ENCODE measurements around the gene S100A4.

S100A4 gene

GRCh38 chr1:153506386-153506785 is 39.2 kb downstream of the S100A4 start:
- DNase-seq = no peak

DNA sequence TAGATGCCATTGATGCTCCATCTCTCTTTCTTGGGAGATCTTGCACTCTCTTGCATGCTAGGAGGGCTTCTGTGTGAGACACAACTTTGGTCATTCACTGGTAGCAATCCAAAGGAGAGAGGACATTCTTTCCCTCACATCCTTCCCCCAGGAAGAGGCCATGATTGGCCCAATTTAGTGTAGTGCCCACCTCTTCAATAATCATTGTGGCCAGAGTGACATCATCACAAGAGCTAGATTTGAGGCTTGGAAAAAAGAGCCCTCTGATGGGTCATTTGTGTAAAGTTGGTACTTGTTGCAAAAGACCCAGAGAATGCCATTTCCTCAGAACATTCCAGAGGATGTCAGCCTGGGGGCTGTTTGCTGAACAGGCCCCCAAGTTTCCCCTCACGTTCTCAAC is 40.0 kb downstream of the S100A4 start:
- no peak for DNase-seq

DNA sequence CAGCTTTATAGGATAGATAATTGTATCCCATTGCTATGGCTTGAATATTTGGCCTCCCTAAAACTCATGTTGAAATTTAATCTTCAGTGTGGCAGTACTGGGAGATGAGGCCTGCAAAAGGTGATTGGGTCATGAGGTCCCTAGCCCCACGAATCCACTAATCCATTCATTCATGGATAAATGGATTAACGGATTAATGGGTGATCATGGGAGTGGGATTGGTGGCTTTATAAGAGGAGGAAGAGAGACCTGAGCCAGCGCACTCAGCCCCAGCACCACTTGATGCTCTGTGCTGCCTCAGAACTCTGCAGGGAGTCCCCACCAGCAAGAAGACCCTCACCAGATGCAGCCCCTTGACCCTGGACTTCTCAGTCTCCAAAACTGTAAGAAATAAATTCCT is 41.8 kb downstream of the S100A4 start:
- DNase-seq = no peak

GRCh38 chr1:153498746-153499145 is 46.9 kb downstream of the S100A4 start:
- no peak for DNase-seq

DNA sequence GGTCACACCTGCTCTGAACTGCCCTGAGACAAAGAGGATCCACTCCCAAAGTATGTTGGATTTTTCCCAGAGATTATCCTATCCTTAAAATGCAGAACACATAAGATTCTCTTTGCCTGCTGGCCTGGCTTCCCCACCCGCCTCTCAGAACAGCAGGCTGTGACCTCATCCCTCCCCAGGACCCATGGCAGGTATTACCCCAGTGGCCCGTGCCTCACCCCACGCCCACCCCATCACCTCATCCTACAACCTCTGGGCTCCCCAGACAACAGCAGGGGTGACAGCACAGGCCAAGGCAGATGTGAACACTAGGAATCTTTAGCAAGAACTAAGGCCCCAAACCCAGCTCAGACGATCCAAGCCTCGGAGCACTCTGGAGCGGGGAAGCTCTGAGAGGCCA is 50.1 kb downstream of the S100A4 start:
- DNase-seq = no peak

DNA sequence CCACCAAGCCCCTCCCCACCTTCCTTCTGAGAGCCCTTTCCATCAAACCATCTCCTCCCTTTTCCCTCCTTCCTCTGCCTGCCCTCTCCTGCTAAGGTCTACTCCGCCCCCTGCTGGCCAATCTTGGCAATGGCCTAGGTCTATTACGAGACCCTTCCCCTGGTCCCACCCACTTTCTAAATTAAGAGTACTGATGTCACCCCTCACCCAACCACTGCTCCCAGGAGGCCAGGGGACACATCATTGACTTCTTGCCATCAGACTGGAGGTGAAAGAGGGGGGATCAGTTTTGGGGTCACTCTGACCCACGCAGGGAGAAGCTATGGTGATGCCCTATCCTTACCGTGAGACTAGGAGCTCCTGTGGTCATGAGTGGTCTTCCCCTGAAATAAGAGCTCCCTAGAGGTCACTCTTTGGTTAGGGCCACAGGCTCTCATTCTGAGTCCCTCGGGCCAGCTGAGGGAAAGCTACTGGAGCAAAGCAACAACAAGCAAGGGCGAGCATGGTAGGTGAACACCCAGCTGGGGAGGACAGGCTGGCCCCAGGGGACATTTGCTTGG is 50.5 kb downstream of the S100A4 start:
- peak; percentile 32 to 72 (median 62) for DNase-seq
